A673 (cell line): ENCODE results near the gene PSD. TPM values are rescaled to one million over a fixed set of nuclear protein-coding genes. Genes with fewer than 3 reads are reported as not detected.

Experiments used
- BruUV-seq: library from RNA; stranded (reverse); fragments of 400-500 nt; replicated peaks from 2 replicates; lab custom pipeline; 2021; lab: Mats Ljungman, UMichigan
- CTCF ChIA-PET: fragments of 300-600 bp; sonication (Branson Sonifier 250); formaldehyde crosslinking; loops from one replicate; lab custom pipeline; 2022; ENCODE audit warnings: antibody characterized with exemption; lab: Charles Lee
- POLR2A ChIA-PET: fragments of 300-600 bp; sonication (Branson Sonifier 250); formaldehyde crosslinking; loops from one replicate; lab custom pipeline; 2022; ENCODE audit warnings: antibody characterized with exemption; ENCODE audit not compliant: low non-redundant PET; lab: Charles Lee
- DNase-seq: peaks from one replicate; pipeline ENCODE4 v3.0.0-alpha.2; 2015; ENCODE audit warnings: low spot score
- H3K27ac ChIP-seq: fragments of 200-600 bp; sonication (generic); 2 replicates; pipeline ENCODE4 v1.5.1; 2016; ENCODE audit warnings: mixed run types, low read depth, mild to moderate bottlenecking, mixed read lengths, antibody characterized with exemption, low read length; ENCODE audit not compliant: poor library complexity, severe bottlenecking
- H3K27me3 ChIP-seq: fragments of 200-600 bp; sonication (generic); replicated peaks from 2 replicates; pipeline ENCODE4 v1.6.1; 2017; ENCODE audit warnings: mixed run types, low read depth, mild to moderate bottlenecking, mixed read lengths, antibody characterized with exemption, low read length; ENCODE audit not compliant: insufficient read depth, poor library complexity
- H3K36me3 ChIP-seq: fragments of 200-600 bp; sonication (generic); 2 replicates; pipeline ENCODE4 v1.6.1; 2016; ENCODE audit warnings: mixed run types, mild to moderate bottlenecking, mixed read lengths, antibody characterized with exemption, low read length; ENCODE audit not compliant: insufficient read depth, poor library complexity, severe bottlenecking
- H3K4me1 ChIP-seq: fragments of 200-600 bp; sonication (generic); 2 replicates; pipeline ENCODE4 v1.6.1; 2017; ENCODE audit warnings: mixed run types, mild to moderate bottlenecking, mixed read lengths, antibody characterized with exemption, low read length; ENCODE audit not compliant: insufficient read depth, poor library complexity, severe bottlenecking
- H3K4me3 ChIP-seq: fragments of 200-600 bp; sonication (generic); 2 replicates; pipeline ENCODE4 v1.5.1; 2016; ENCODE audit warnings: low read depth, mixed run types, mild to moderate bottlenecking, mixed read lengths, low read length; ENCODE audit not compliant: poor library complexity, severe bottlenecking
- H3K9me3 ChIP-seq: fragments of 200-600 bp; sonication (generic); 2 replicates; pipeline ENCODE4 v1.6.1; 2016; ENCODE audit warnings: mixed run types, low read depth, mild to moderate bottlenecking, mixed read lengths, antibody characterized with exemption, low read length; ENCODE audit not compliant: poor library complexity, severe bottlenecking
- EZH2 ChIP-seq: fragments of 200-600 bp; sonication (generic); IDR thresholded peaks from 2 replicates; pipeline ENCODE4 v1.6.1; 2017; ENCODE audit warnings: borderline replicate concordance, low read depth, mild to moderate bottlenecking, mixed read lengths, antibody characterized with exemption, low read length; ENCODE audit not compliant: poor library complexity, severe bottlenecking
- intact Hi-C: fragments of 100-400 bp; cut with micrococcal nuclease; formaldehyde crosslinking; loops from one replicate; pipeline ENCODE4 v1.10.0; 2022; ENCODE audit not compliant: unreplicated experiment
- total RNA-seq: library from RNA; stranded (reverse); gene quantifications from 2 replicates; pipeline ENCODE4 v1.2.3, GENCODE V29; 2021
- TF ChIP-seq, protein P1 (sequence below): fragments of 300-800, 200-600 bp; sonication (generic); conservative IDR thresholded peaks from 2 replicates; pipeline ENCODE4 v1.5.1; 2017; ENCODE audit warnings: low read depth, mild to moderate bottlenecking, antibody characterized with exemption, low read length, moderate library complexity, mixed read lengths

The PSD gene
- total RNA-seq, 1 experiment from 2014 or later: 5.8 TPM

GRCh38 chr10:102371295-102371694 lies 47.3 kb downstream of the PSD start:
- TF ChIP-seq EZH2: no peak
- TF ChIP-seq, protein P1, sequence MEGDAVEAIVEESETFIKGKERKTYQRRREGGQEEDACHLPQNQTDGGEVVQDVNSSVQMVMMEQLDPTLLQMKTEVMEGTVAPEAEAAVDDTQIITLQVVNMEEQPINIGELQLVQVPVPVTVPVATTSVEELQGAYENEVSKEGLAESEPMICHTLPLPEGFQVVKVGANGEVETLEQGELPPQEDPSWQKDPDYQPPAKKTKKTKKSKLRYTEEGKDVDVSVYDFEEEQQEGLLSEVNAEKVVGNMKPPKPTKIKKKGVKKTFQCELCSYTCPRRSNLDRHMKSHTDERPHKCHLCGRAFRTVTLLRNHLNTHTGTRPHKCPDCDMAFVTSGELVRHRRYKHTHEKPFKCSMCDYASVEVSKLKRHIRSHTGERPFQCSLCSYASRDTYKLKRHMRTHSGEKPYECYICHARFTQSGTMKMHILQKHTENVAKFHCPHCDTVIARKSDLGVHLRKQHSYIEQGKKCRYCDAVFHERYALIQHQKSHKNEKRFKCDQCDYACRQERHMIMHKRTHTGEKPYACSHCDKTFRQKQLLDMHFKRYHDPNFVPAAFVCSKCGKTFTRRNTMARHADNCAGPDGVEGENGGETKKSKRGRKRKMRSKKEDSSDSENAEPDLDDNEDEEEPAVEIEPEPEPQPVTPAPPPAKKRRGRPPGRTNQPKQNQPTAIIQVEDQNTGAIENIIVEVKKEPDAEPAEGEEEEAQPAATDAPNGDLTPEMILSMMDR: no peak

DNA sequence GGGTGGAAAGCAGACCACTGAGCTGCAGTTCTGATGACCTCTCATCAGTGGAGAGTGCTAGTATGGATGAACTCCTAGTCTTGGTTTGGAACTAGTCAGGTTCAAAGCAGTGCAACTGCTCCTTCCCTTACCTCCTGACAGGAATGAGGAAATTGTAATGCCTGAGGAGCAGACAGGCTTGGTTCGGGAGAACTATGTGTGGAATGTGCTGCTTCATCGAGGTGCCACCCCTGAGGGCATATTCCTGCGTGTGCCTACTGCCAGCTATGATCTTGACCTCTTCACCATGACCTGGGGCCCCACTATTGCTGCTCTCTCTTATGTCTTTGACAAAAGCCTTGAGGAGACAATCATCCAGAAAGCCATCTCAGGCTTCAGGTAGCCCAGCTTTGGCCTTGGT lies 50.5 kb downstream of the PSD start:
- Histone ChIP-seq H3K27me3 (no peaks in the 10 kb centered on the region), H3K4me3 (no peak overlapping the region), H3K4me1 (no peaks in the 10 kb centered on the region), H3K9me3 (no peaks in the 10 kb centered on the region), H3K27ac (no peak overlapping the region), H3K36me3 (peaks cover 65% of the 10 kb centered on the region)
- intact Hi-C loops: no loop called here
- ChIA-PET POLR2A (no interaction called here), CTCF (no interaction called here)
- no TSS peak for BruUV-seq
- no peak for DNase-seq
- TF ChIP-seq EZH2: no peak
- TF ChIP-seq, protein P1: no peak

More at GRCh38 chr10:102371295-102371694, 47.3 kb downstream of the PSD start:
- Histone ChIP-seq H3K9me3 (no peaks in the 10 kb centered on the region), H3K27me3 (no peaks in the 10 kb centered on the region), H3K27ac (no peak overlapping the region), H3K36me3 (peaks cover 54% of the 10 kb centered on the region), H3K4me3 (no peak overlapping the region), H3K4me1 (no peaks in the 10 kb centered on the region)
- ChIA-PET CTCF (interaction anchor here (0.8 kb wide), 1 partner anchor 19 kb away, joined by 3 read pairs; no protein-coding TSS in a partner anchor), POLR2A (no interaction called here)
- intact Hi-C loops: no loop called here
- BruUV-seq: no TSS peak
- no peak for DNase-seq

GRCh38 chr10:102367441-102367840 lies 51.1 kb downstream of the PSD start:
- DNase-seq: no peak
- intact Hi-C loops: no loop called here
- H3K4me3 ChIP-seq: no peak overlapping the region
- no TSS peak for BruUV-seq
- peaks cover 64% of the 10 kb centered on the region for H3K36me3 ChIP-seq
- TF ChIP-seq, protein P1: no peak
- no peak for TF ChIP-seq EZH2
- H3K9me3 ChIP-seq: no peaks in the 10 kb centered on the region
- ChIA-PET POLR2A (no interaction called here), CTCF (no interaction called here)
- no peaks in the 10 kb centered on the region for H3K27me3 ChIP-seq
- H3K27ac ChIP-seq: no peak overlapping the region
- no peaks in the 10 kb centered on the region for H3K4me1 ChIP-seq
